GM04503 (cell line): ENCODE data around the gene PLEKHO1.
A peak's percentile ranks its signal among the peaks of the same experiment; 100 is the strongest.

Source experiments
- DNase-seq: peaks from one replicate; pipeline ENCODE4 v3.0.0-alpha.2; 2012; ENCODE audit warnings: low read depth

Gene PLEKHO1

GRCh38 chr1:150150133-150151021 lies 661 bp downstream of the PLEKHO1 start:
- DNase-seq: no peak

- DNase-seq: no peak
Observed at GRCh38 chr1:150151291-150152181, 1.8 kb downstream of the PLEKHO1 start.

GRCh38 chr1:150152182-150152536 lies 2.4 kb downstream of the PLEKHO1 start:
- no peak for DNase-seq

DNA sequence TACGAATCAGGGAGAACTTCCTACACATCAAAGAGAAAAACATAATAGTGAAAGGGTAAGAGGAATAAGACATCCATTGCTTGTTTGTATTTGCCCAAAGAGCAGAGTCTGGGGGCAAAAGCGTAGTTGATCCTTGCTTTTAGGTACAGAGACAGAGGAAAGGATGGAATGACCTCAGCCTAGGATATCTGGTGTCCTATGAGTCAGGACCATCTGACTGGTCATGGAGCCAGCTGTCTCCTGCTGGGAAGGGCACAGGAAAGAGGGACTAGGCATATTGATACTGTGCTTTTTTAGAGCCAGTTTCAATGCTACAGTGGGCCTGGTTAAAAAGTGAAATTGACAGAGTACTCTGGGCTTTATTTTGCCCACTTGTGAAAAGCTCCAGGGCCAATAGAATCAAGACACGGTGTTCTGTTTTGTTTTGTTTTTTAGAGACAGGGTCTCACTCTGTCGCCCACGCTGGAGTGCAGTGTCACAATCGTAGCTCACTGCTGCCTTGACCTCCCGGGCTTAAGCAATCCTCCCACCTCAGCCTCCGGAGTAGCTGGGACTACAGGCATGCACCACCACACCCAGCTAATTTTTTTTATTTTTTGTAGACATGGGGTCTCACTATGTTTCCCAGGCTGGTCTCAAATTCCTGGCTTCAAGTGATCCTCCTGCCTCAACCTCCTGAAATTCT lies 3.2 kb downstream of the PLEKHO1 start:
- DNase-seq: no peak

DNA sequence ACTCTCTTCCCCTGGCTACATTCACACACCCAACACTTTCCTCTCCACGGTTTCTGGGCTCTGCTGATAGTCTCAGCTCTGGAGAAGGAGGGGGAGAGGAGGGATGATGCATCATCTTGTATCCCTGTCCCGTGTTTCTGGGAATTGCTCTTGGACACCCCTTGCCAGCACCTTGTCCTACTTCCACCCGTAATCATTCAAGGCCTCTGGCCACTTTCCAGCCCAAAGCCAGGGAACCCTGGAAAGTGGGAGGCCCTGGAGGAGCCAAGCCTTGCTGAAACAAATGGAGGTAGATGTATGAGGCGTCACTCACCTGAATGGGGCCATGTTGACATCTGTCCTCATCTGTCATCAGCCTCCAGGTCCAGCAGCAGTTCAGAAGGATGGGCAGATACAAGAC lies 4.4 kb downstream of the PLEKHO1 start:
- no peak for DNase-seq

- DNase-seq: no peak
Observed at GRCh38 chr1:150155413-150156071, 5.8 kb downstream of the PLEKHO1 start.

DNA sequence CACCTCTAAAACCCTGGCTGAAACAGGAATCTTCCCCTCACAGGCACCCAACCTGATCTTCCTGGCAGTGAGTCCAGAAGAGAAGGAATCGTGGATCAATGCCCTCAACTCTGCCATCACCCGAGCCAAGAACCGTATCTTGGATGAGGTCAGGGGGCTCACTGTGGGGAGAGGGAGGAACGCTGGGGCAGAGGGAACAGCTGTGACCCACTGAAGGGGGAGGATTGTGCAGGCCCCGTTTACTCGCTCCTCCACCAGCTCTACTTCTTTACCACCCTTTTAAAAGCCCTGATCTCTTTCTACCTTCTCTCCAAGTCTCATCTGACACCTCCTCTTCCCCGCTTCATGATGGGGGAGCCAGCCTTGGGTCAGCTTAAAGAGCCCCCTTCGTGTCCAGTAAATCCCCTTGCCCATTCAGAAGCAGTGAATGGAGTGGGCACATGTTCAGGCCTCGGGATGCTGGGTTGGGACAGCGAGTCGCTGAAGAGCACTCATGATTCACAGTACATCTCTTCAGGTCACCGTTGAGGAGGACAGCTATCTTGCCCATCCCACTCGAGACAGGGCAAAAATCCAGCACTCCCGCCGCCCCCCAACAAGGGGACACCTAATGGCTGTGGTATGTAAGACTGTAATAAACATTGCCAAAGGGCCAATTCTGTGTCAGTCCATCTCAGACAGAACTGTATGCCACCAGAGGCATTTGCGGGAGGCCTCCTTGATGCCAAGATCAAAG lies 7.3 kb downstream of the PLEKHO1 start:
- DNase-seq: no peak

GRCh38 chr1:150159550-150159949 lies 9.8 kb downstream of the PLEKHO1 start:
- DNase-seq: no peak

DNA sequence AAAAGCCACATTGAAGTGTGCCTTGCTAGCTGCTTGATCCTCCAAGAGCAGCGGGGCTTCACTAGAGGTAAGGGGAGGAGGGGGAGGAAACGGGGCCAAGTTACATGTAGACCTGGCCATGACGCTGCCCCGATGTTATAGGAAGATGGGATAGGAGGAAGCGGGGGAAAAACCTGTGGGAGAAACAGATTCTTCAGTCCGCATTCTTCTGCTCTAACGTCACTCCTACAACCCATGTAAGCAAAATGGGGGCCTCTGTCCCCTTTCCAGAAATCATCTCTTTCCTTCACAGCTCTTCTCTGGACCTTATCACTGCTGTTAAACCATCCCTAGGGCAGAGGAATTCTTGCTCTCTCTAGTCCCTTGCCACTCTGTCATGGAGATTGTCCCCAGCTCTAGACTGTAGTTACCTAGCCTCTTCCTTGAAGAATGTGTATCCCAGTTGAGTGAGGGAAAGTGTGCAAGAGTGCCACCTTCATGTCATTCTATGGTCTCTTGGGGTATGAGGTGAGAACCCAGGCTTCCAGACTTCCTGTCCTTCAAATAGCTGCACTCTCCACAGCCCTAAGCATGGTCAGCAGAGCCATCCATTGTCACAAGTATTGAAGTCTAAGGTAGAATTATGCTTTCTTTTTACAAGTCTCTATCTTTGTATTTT lies 11.4 kb downstream of the PLEKHO1 start:
- no peak for DNase-seq

DNA sequence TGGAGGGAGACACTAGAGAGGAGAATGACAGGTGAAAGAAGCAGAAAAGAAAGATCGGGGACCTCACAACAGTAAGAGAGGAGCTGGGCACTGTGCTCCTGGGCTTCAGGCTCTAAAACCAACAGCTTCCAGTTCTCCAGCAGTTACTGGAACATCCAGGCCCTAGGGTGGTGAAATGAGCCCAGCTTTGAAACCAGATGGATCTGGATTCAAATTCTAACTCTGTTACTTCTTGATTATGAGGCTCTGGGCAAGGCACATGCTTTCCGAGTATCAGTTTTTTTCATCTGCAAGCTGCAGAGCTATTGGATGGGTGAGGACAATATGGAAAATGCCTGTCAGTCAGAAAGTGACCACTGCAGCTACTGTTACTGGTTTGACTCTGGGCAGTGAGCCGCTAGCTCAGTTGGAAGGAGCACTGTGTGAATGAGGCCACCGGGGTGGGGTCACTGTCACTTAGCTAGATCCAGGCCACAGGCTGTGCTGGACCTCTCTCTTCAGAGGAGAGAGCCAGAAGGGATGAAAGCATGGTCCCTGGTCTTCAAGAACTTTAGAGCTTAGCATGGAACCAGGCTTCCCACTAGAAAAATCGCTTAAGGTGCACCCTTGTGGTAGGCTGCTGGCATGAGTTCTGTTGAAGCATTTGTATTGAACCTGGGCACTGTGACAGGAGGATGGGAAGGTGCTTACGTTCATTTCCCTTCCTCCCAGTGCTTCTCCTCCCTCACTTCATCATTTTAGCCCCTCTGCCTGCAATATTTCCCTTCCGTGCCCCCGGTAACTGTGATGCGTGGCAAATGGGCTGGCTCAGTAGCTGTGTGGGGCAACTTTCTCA lies 12.2 kb downstream of the PLEKHO1 start:
- DNase-seq: no peak

DNA sequence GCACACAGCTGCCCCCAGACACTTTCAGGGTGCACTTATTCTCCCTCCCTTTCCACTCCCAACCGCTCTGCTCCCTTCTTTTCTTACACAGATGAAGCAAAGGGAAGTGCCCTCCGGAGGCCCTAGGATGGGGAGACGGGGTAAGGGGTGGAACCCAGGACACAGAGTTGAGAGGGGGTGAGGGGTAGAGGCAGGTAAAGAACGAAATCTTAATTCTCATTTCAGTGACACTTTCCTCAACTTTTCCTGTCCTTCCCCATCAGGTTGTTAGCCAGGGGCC lies 12.8 kb downstream of the PLEKHO1 start:
- DNase-seq: no peak

DNA sequence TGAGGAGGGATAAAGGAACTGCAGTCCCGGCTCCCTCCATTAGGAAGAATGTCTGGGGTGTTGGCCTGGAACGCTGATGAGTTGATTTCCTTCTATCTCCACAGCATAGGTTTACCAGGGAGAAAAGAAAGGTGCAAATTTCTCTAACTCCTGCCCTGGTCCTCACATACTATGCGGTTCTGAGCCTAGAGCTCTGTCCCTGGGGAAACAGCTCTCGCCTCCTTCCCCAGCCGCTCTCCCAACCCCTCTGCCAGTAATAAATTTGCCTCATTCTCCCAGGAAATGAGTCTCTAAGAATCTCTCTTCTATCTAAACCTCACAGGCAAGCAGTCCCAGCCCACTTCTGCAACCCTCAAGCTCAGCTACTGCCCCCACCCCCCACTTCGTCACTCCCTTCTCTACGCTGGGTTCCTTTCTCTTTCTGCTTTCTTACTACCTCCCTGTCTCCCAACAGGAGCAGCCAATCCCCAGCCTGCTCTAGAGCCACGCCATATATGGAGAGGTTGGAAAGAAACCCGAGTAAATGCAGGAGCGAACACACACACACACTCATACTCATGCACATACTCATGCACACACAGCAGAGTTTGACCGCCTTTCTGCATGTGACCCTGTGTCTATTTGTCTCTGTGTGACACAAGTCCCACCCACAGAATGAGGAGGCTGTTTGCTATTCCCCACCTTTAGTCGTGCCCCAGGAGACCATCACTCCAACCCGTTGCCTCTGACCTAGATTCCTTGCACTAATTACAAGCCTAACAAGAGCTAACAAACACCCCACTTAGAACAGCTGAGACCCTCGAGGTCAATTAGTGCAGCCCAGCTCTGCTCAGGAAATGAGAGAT lies 13.4 kb downstream of the PLEKHO1 start:
- peak; percentile 98 for DNase-seq

GRCh38 chr1:150164224-150164623 lies 14.5 kb downstream of the PLEKHO1 start:
- no peak for DNase-seq

- DNase-seq: no peak
Observed at GRCh38 chr1:150164779-150165178, 15.1 kb downstream of the PLEKHO1 start.

GRCh38 chr1:150165622-150166612 lies 16.2 kb downstream of the PLEKHO1 start:
- no peak for DNase-seq

DNA sequence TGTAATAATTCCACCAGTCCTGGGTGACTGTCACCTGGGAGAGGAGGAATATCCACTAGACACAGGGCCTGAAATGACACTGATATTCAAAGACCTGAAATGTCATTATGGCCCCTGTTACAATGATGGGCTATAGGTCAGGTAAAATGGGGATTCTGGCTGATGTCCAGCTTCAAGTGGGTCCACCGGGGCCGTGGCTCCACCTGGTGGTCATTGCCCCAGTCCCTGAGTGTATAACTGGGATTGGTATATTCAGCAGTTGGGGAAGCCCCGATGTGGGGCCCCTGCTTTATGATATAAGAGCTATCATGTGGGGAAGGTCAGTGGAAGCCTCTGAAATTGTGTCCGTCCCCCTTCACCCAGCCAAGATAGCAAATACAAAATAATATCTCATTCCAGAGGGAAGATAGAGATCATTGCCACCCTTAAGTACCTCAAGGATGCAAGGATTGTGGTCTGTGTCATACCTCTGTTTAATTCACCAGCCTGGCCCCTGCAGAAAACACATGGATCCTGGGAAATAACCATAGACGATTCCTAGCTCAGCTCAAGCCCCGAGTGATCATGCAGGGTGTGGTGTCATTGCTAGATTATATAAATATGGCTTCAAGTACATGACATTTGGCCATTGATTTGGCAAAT lies 19.4 kb downstream of the PLEKHO1 start:
- no peak for DNase-seq

DNA sequence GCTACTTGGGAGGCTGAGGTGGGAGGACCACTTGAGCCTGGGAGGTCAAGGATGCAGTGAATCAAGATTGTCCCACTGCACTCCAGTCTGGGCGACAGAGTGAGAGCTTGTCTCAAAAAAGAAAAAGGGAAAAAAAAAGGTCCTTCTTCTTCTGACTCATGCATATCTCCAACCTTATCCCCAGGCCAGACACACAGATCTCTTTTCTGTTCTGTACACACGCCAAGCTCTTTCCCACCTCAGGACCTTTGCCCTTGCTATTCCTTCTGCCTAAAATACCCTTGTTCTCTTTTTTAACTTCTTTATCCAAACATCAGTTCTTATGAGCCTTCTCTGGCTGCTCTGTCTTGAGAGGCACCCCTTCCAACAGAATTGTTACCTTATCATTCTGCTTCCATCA lies 22.1 kb downstream of the PLEKHO1 start:
- DNase-seq: no peak
